ENCODE results near the gene SRGAP2C.
"Not testable (repeated sequence)": the region's sequence is repeated elsewhere in the genome, so short reads cannot be mapped to it uniquely, and the experiment has no call there.

DNA sequence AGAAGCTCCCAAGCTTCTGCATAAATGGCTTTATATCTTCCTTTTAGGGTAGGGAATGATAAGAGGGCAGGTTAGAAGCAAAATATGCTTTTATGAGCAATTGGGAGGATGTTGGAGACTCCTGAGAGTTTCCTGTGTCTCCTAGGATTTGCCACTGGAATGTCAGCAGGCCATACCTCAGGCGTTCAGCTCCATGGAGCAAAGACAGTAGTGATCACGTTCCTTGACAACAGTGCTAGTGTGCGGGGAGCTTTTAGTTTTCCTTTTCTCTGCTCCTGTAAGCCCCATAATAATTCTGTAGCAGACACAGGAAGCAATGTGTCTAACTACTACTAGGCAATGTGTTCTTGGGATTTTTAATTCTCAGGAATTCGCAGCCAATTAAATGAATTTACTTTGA lies 113.8 kb downstream of the SRGAP2C start:
- TF ChIP-seq CTCF (IDR thresholded peaks at IDR 0.05); POLR2AphosphoS5 (IDR thresholded peaks at IDR 0.05; ENCODE audit: insufficient read depth in 1 of 2, low read depth in 1 of 2): not testable (repeated sequence)

Data from vagina (tissue), 2 donors.